ENCODE results near the gene SLC25A38. TPM values are rescaled to one million over a fixed set of nuclear protein-coding genes. Genes with fewer than 3 reads are reported as not detected.
"Not testable (repeated sequence)": the region's sequence is repeated elsewhere in the genome, so short reads cannot be mapped to it uniquely, and the experiment has no call there.

The SLC25A38 gene
- polyA plus RNA-seq, 1 donor (not counting 4 experiments of a cell fraction or from before 2014, with no cell fraction given): 40.2 TPM

DNA sequence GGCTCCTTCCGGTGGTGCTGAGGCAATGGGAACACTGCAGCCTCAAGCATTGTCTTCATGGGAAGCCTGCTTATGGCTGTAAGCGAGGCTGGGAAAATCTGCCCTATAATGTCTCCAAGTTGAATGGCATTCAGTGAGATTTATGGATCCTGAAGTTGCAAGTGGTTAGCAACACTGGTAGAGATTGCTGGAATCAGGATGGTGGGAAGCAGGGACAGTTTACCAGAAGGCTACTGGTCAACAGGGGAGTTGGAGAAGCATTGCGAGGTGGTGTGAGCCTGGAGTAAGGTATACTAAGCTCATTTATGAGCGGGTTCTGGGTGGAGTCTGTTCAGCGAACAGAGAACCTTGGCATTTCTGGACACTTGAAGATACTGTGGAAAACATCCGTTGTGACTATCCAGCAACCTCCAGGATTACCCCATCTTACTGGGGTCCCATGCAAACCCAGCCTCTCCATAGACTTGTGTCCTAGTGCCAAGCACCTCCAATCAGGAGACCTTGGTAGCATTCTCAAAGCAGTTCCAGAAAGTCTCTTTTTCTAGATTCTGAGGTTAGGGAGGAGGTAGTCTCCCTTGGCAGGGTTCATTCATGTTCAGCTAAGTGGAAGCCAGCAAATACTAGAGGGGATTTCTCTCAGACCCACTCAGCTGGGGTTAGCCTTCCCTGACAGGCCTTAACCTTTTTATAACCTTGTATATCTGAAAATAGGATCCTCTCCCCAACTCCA lies 30.7 kb downstream of the SLC25A38 start:
- Histone ChIP-seq H3K9me3 (ENCODE audit: control insufficient read depth, low read depth, low read length) (no peaks in the 10 kb centered on the region), H3K79me2 (ENCODE audit: control insufficient read depth, insufficient read depth, low read length) (peaks cover 18% of the 10 kb centered on the region), H3K4me3 (ENCODE audit: control insufficient read depth in 2 of 3, extremely low read depth in 1 of 3, insufficient read depth in 2 of 3, low read depth in 1 of 3, low read length in 3 of 3) (no peak overlapping the region), H2AFZ (ENCODE audit: control insufficient read depth, low read length) (no peak overlapping the region), H3K36me3 (ENCODE audit: control insufficient read depth in 2 of 2, extremely low read depth in 1 of 2, insufficient read depth in 2 of 2, low read length in 2 of 2) (peaks cover 21 to 44% of the 10 kb centered on the region in 2 experiments), H4K20me1 (ENCODE audit: control insufficient read depth, extremely low read depth, insufficient read depth, low read length) (peaks cover 25% of the 10 kb centered on the region), H3K9ac (ENCODE audit: control insufficient read depth, extremely low read depth, insufficient read depth, low read length) (no peak overlapping the region), H3K4me2 (ENCODE audit: control insufficient read depth, extremely low read depth, insufficient read depth, low read depth, low read length) (no peak overlapping the region), H3K9me1 (ENCODE audit: control insufficient read depth, extremely low read depth, insufficient read depth, low read length) (no peaks in the 10 kb centered on the region), H3K27me3 (ENCODE audit: control insufficient read depth, extremely low read depth, insufficient read depth, low read length) (no peaks in the 10 kb centered on the region), H3K4me1 (ENCODE audit: control insufficient read depth, extremely low read depth, insufficient read depth, low read length) (peaks cover 18% of the 10 kb centered on the region), H3K27ac (ENCODE audit: control insufficient read depth, insufficient read depth, low read length) (no peak overlapping the region)
- TF ChIP-seq, protein P1, sequence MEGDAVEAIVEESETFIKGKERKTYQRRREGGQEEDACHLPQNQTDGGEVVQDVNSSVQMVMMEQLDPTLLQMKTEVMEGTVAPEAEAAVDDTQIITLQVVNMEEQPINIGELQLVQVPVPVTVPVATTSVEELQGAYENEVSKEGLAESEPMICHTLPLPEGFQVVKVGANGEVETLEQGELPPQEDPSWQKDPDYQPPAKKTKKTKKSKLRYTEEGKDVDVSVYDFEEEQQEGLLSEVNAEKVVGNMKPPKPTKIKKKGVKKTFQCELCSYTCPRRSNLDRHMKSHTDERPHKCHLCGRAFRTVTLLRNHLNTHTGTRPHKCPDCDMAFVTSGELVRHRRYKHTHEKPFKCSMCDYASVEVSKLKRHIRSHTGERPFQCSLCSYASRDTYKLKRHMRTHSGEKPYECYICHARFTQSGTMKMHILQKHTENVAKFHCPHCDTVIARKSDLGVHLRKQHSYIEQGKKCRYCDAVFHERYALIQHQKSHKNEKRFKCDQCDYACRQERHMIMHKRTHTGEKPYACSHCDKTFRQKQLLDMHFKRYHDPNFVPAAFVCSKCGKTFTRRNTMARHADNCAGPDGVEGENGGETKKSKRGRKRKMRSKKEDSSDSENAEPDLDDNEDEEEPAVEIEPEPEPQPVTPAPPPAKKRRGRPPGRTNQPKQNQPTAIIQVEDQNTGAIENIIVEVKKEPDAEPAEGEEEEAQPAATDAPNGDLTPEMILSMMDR (optimal IDR thresholded peaks at IDR 0.05 in 1 of 3, IDR thresholded peaks at IDR 0.05 in 1 of 3, conservative IDR thresholded peaks at IDR 0.05 in 1 of 3; ENCODE audit: extremely low read depth in 1 of 3, insufficient read depth in 2 of 3, low read length in 3 of 3): no peak
- no peak for TF ChIP-seq EZH2 (IDR thresholded peaks at IDR 0.05; ENCODE audit: low read length)
- dilution Hi-C loops (cut with MboI; ENCODE audit: extremely low pct_ligation_motif_present, low sequenced_read_pairs): no loop called here
- DNase-seq (ENCODE audit: low read depth, low spot score) (no peak), FAIRE-seq (no peak)

DNA sequence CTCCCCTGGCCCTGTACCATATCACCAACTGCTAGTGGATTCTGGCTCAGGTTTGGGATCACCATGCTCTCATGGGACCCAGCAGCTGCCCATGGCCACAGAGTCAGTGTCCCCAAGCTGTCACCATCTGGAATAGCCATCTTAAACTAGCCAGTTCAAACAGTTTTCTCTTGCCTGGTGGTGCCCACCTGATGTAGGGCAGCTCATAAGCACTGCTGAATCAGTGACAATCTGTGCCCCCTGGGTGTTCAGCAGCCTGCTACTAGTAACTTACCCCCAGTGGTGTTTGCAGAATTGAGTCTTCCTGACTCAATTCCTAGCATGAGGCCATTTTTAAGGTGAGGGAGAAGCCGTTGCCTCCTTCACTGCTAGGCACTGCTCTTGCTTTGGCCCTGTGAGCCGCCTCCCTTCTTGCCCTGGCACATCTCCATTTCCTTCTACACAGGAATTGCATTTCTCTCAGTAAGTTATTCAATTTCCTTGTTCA lies 31.3 kb downstream of the SLC25A38 start:
- Histone ChIP-seq H3K9me3 (ENCODE audit: control insufficient read depth, low read depth, low read length) (no peaks in the 10 kb centered on the region), H4K20me1 (ENCODE audit: control insufficient read depth, extremely low read depth, insufficient read depth, low read length) (peaks cover 25% of the 10 kb centered on the region), H3K27ac (ENCODE audit: control insufficient read depth, insufficient read depth, low read length) (no peak overlapping the region), H3K36me3 (ENCODE audit: control insufficient read depth in 2 of 2, extremely low read depth in 1 of 2, insufficient read depth in 2 of 2, low read length in 2 of 2) (peaks cover 19 to 42% of the 10 kb centered on the region in 2 experiments), H3K79me2 (ENCODE audit: control insufficient read depth, insufficient read depth, low read length) (peaks cover 11% of the 10 kb centered on the region), H3K4me1 (ENCODE audit: control insufficient read depth, extremely low read depth, insufficient read depth, low read length) (peaks cover 12% of the 10 kb centered on the region), H3K9me1 (ENCODE audit: control insufficient read depth, extremely low read depth, insufficient read depth, low read length) (no peaks in the 10 kb centered on the region), H2AFZ (ENCODE audit: control insufficient read depth, low read length) (no peak overlapping the region), H3K4me2 (ENCODE audit: control insufficient read depth, extremely low read depth, insufficient read depth, low read depth, low read length) (no peak overlapping the region), H3K27me3 (ENCODE audit: control insufficient read depth, extremely low read depth, insufficient read depth, low read length) (no peaks in the 10 kb centered on the region), H3K9ac (ENCODE audit: control insufficient read depth, extremely low read depth, insufficient read depth, low read length) (no peak overlapping the region), H3K4me3 (ENCODE audit: control insufficient read depth in 2 of 3, extremely low read depth in 1 of 3, insufficient read depth in 2 of 3, low read depth in 1 of 3, low read length in 3 of 3) (no peak overlapping the region)
- FAIRE-seq (no peak), DNase-seq (ENCODE audit: low read depth, low spot score) (no peak)
- TF ChIP-seq, protein P1 (optimal IDR thresholded peaks at IDR 0.05 in 1 of 3, IDR thresholded peaks at IDR 0.05 in 1 of 3, conservative IDR thresholded peaks at IDR 0.05 in 1 of 3; ENCODE audit: extremely low read depth in 1 of 3, insufficient read depth in 2 of 3, low read length in 3 of 3): no peak
- TF ChIP-seq EZH2 (IDR thresholded peaks at IDR 0.05; ENCODE audit: low read length): no peak
- dilution Hi-C loops (cut with MboI; ENCODE audit: extremely low pct_ligation_motif_present, low sequenced_read_pairs): no loop called here

DNA sequence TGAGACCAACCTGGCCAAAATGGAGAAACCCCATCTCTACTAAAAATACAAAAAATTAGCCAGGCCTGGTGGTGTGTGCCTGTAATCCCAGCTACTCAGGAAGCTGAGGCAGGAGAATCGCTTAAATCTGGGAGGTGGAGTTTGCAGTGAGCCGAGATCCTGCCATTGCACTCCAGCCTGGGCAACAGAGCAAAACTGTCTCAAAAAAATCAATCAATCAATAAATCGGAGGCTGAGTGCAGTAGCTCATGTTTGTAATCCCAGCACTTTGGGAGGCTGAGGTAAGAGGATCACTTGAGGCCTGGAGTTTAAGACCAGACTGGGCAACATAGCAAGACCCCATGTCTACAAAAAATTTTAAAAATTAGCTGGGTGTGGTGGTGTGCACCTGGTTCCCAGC lies 32.1 kb downstream of the SLC25A38 start:
- H3K79me2 ChIP-seq (ENCODE audit: control insufficient read depth, insufficient read depth, low read length); H3K9me3 ChIP-seq (ENCODE audit: control insufficient read depth, low read depth, low read length); DNase-seq (ENCODE audit: low read depth, low spot score); H3K27me3 ChIP-seq (ENCODE audit: control insufficient read depth, extremely low read depth, insufficient read depth, low read length); H3K9ac ChIP-seq (ENCODE audit: control insufficient read depth, extremely low read depth, insufficient read depth, low read length); FAIRE-seq; dilution Hi-C loops (cut with MboI; ENCODE audit: extremely low pct_ligation_motif_present, low sequenced_read_pairs); H3K4me1 ChIP-seq (ENCODE audit: control insufficient read depth, extremely low read depth, insufficient read depth, low read length); H3K4me2 ChIP-seq (ENCODE audit: control insufficient read depth, extremely low read depth, insufficient read depth, low read depth, low read length); H3K9me1 ChIP-seq (ENCODE audit: control insufficient read depth, extremely low read depth, insufficient read depth, low read length); H3K27ac ChIP-seq (ENCODE audit: control insufficient read depth, insufficient read depth, low read length); H2AFZ ChIP-seq (ENCODE audit: control insufficient read depth, low read length); H3K4me3 ChIP-seq (ENCODE audit: control insufficient read depth in 2 of 3, extremely low read depth in 1 of 3, insufficient read depth in 2 of 3, low read depth in 1 of 3, low read length in 3 of 3): not testable (repeated sequence)
- H3K36me3 ChIP-seq (ENCODE audit: control insufficient read depth in 2 of 2, extremely low read depth in 1 of 2, insufficient read depth in 2 of 2, low read length in 2 of 2): peaks cover 15 to 35% of the 10 kb centered on the region in 2 experiments
- H4K20me1 ChIP-seq (ENCODE audit: control insufficient read depth, extremely low read depth, insufficient read depth, low read length): peaks cover 21% of the 10 kb centered on the region
